ENCODE data around the gene GTF2H2C.
"Not testable (repeated sequence)": the region's sequence is repeated elsewhere in the genome, so short reads cannot be mapped to it uniquely, and the experiment has no call there.

DNA sequence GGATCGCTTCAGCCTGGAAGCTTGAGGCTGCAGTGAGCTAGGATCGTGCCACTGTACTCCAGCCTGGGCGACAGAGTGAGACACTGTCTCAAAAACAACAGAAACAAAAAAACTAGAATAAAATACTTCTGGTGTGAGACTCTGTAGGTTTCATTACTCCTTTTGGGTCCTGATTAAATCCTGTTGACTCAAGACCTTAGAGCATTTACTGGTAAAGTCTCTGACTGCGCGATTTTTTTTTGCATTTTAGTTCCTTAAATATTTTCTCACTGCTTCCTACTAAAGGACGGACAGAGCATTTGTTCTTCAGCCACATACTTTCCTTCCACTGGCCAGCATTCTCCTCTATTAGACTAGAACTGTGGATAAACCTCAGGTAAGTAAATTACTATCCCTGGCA is 46.8 kb downstream of the GTF2H2C start:
- TF ChIP-seq CTCF (IDR thresholded peaks at IDR 0.05; ENCODE audit: poor library complexity, severe bottlenecking); POLR2AphosphoS5 (IDR thresholded peaks at IDR 0.05); SMC3 (conservative IDR thresholded peaks at IDR 0.05; ENCODE audit: poor library complexity); EZH2 (IDR thresholded peaks at IDR 0.05; ENCODE audit: borderline replicate concordance, insufficient read depth, low read length, poor library complexity, severe bottlenecking); TAF1 (IDR thresholded peaks at IDR 0.05; ENCODE audit: low read depth): not testable (repeated sequence)

Data from neural cell (in vitro differentiated cells).